ENCODE data around the gene TRIP13.
"Not testable (repeated sequence)": the region's sequence is repeated elsewhere in the genome, so short reads cannot be mapped to it uniquely, and the experiment has no call there.

TRIP13 gene

DNA sequence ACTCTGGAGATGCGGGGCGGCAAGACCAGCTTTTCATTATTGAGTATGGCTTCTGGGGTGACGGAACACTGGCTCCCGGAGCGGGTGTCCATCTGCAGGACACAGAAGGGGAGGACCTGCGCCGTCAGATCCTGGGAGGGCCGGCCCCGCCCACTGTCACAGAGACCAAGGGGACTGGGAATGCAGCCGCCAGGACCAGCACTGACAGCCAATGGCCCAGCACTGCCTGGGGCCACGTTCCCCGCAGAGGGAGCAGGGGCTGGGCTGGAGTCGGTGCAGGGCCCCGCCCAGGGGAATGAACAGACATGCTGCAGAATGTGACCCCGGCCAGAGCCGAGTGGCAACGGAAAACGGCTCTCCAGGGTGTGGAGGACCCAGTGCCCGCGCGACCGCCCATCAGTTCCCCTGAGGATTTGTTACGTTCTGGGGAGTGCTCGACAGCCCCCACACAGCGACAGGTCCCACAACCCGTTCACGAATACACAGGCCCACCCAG, 42.1 kb upstream of the TRIP13 start, which contains the start of gene ZDHHC11:
TSS of gene ZDHHC11 (minus strand) at position 476 of the 496 bp plus-strand sequence. CDS start at position 92, 384 bp downstream.
- no peak for TF ChIP-seq CTCF (conservative IDR thresholded peaks at IDR 0.05)
- H3K27ac ChIP-seq: peak within 1 kb of the TSS; percentile 47; the same call in 1 of the 2 replicates

- no peak overlapping the region; the same call in 1 of the 2 replicates for H3K27ac ChIP-seq
These were observed 41.6 kb upstream of the TRIP13 start for GRCh38 chr5:851076-851475.

GRCh38 chr5:851553-851952, 41.1 kb upstream of the TRIP13 start:
- no peak overlapping the region for H3K27ac ChIP-seq
- TF ChIP-seq CTCF (conservative IDR thresholded peaks at IDR 0.05): no peak

More at GRCh38 chr5:851076-851475, 41.6 kb upstream of the TRIP13 start:
- TF ChIP-seq CTCF (conservative IDR thresholded peaks at IDR 0.05): no peak

- TF ChIP-seq CTCF (conservative IDR thresholded peaks at IDR 0.05): no peak
- no peak overlapping the region for H3K27ac ChIP-seq
These were observed 40.7 kb upstream of the TRIP13 start for GRCh38 chr5:852018-852417.

DNA sequence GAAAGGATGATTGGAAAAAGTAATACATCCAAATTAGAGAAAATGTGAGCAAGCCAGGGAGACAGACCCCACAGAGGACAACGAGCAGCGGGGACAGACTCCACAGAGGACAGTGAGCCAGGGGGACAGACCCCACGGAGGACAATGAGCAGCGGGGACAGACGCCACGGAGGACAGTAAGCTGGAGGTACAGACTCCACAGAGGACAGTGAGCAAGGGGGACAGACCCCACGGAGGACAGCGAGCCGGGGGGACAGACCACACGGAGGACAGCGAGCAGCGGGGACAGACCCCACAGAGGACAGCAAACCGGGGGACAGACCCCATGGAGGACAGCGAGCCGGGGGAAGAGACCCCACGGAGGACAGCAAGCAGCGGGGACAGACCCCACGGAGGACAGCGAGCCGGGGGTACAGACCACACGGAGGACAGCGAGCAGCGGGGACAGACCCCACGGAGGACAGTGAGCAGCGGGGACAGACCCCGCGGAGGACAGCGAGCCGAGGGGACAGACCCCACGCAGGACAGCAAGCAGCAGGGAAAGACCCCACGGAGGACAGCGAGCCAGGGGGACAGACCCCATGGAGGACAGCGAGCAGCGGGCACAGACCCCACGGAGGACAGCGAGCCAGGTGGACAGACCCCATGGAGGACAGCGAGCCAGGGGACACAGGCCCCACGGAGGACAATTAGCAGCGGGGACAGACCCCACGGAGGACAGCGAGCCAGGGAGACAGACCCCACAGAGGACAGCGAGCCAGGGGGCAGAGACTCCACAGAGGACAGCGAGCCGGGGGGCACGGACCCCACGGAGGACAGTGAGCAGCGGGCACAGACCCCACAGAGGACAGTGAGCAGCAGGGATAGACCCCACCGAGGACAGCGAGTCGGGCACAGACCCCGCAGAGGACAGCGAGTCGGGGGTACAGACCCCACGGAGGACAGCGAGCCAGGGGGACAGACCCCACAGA, 40.0 kb upstream of the TRIP13 start:
- no peak overlapping the region for H3K27ac ChIP-seq

GRCh38 chr5:853416-854090, 39.1 kb upstream of the TRIP13 start:
- H3K27ac ChIP-seq: not testable (repeated sequence)

More for the DNA sequence above, 40.0 kb upstream of the TRIP13 start:
- no peak for TF ChIP-seq CTCF (conservative IDR thresholded peaks at IDR 0.05)

DNA sequence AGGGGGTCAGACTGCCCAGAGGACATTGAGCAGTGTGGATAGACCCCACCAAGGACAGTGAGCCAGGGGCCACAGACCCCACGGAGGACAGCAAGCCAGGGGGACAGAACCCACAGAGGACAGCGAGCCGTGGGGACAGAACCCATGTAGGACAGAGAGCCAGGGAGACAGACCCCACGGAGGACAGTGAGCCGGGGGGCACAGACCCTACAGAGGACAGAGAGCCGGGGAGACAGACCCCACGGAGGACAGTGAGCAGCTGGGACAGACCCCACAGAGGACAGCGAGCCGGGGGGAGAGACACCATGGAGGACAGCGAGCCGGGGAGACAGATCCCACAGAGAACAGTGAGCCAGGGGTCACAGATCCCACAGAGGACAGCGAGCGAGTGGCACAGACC, 38.5 kb upstream of the TRIP13 start:
- no peak for TF ChIP-seq CTCF (conservative IDR thresholded peaks at IDR 0.05)
- H3K27ac ChIP-seq: no peak overlapping the region
